Measurements from ENCODE around the gene IL25. TPM values are rescaled to one million over a fixed set of nuclear protein-coding genes. Genes with fewer than 3 reads are reported as not detected.
"Not testable (repeated sequence)": the region's sequence is repeated elsewhere in the genome, so short reads cannot be mapped to it uniquely, and the experiment has no call there.

The IL25 gene
- total RNA-seq, 4 donors from 2014 or later, result not detected

- H3K27me3 ChIP-seq, result no peaks in the 10 kb centered on the region
- TF ChIP-seq POLR2A (IDR thresholded peaks at IDR 0.05), result no peak
- TF ChIP-seq CTCF (IDR thresholded peaks at IDR 0.05), result no peak
- H3K4me3 ChIP-seq, result no peak overlapping the region
- no peak overlapping the region for H3K27ac ChIP-seq
- H3K9me3 ChIP-seq, result no peaks in the 10 kb centered on the region
- no peaks in the 10 kb centered on the region for H3K36me3 ChIP-seq
- DNase-seq, result no peak
- H3K4me1 ChIP-seq, result no peaks in the 10 kb centered on the region
Measured at GRCh38 chr14:23414906-23415820, 42.6 kb downstream of the IL25 start.

- Histone ChIP-seq H3K27ac (no peak overlapping the region), H3K27me3 (no peaks in the 10 kb centered on the region), H3K4me3 (no peak overlapping the region), H3K9me3 (no peaks in the 10 kb centered on the region), H3K4me1 (no peaks in the 10 kb centered on the region), H3K36me3 (no peaks in the 10 kb centered on the region)
- no peak for DNase-seq
- TF ChIP-seq CTCF (IDR thresholded peaks at IDR 0.05) (no peak), POLR2A (IDR thresholded peaks at IDR 0.05) (no peak)
Measured at GRCh38 chr14:23415821-23416778, 43.5 kb downstream of the IL25 start.

- no peaks in the 10 kb centered on the region for H3K27me3 ChIP-seq
- no peak for TF ChIP-seq CTCF (IDR thresholded peaks at IDR 0.05)
- TF ChIP-seq POLR2A (IDR thresholded peaks at IDR 0.05), result no peak
- no peak for DNase-seq
- no peaks in the 10 kb centered on the region for H3K9me3 ChIP-seq
- H3K27ac ChIP-seq, result no peak overlapping the region
- no peak overlapping the region for H3K4me3 ChIP-seq
- H3K36me3 ChIP-seq, result no peaks in the 10 kb centered on the region
- no peaks in the 10 kb centered on the region for H3K4me1 ChIP-seq
Measured at GRCh38 chr14:23416801-23417200, 44.2 kb downstream of the IL25 start.

- not testable (repeated sequence) for H3K4me3 ChIP-seq, H3K27ac ChIP-seq, H3K27me3 ChIP-seq, DNase-seq, H3K9me3 ChIP-seq, H3K4me1 ChIP-seq, H3K36me3 ChIP-seq
Measured at GRCh38 chr14:23417269-23417668, 44.7 kb downstream of the IL25 start.

- no peak for DNase-seq
- Histone ChIP-seq H3K27me3 (no peaks in the 10 kb centered on the region), H3K36me3 (no peaks in the 10 kb centered on the region), H3K27ac (no peak overlapping the region), H3K4me1 (no peaks in the 10 kb centered on the region), H3K9me3 (no peaks in the 10 kb centered on the region), H3K4me3 (no peak overlapping the region)
- no peak for TF ChIP-seq CTCF (IDR thresholded peaks at IDR 0.05)
- TF ChIP-seq POLR2A (IDR thresholded peaks at IDR 0.05), result no peak
Measured at GRCh38 chr14:23418021-23418420, 45.4 kb downstream of the IL25 start.

GRCh38 chr14:23419646-23420045 lies 47.0 kb downstream of the IL25 start:
- not testable (repeated sequence) for H3K36me3 ChIP-seq, H3K4me1 ChIP-seq, H3K27ac ChIP-seq, H3K9me3 ChIP-seq, DNase-seq, H3K4me3 ChIP-seq, H3K27me3 ChIP-seq

Measured in Peyer's patch (tissue), 4 donors.